ENCODE measurements around the gene ATL2.
A peak's percentile ranks its signal among the peaks of the same experiment; 100 is the strongest.
"Not testable (repeated sequence)": the region's sequence is repeated elsewhere in the genome, so short reads cannot be mapped to it uniquely, and the experiment has no call there.

ATL2 gene

GRCh38 chr2:38259311-38259710 lies 117.8 kb downstream of the ATL2 start:
- H3K4me3 ChIP-seq (ENCODE audit: low read depth, low read length): no peak overlapping the region
- TF ChIP-seq MAX (IDR thresholded peaks at IDR 0.05; ENCODE audit: low read depth, low read length) (no peak), POLR2A (IDR thresholded peaks at IDR 0.05; ENCODE audit: extremely low read depth, insufficient read length) (no peak), CTCF (IDR thresholded peaks at IDR 0.05; ENCODE audit: low read depth, low read length) (no peak), MYC (IDR thresholded peaks at IDR 0.05; ENCODE audit: low read depth, low read length) (no peak)
- DNase-seq (ENCODE audit: low read depth): no peak

- not testable (repeated sequence) for H3K4me3 ChIP-seq (ENCODE audit: low read depth, low read length); DNase-seq (ENCODE audit: low read depth)
Observed at GRCh38 chr2:38257680-38258079, 119.4 kb downstream of the ATL2 start.

GRCh38 chr2:38256610-38257009 lies 120.5 kb downstream of the ATL2 start:
- TF ChIP-seq MAX (IDR thresholded peaks at IDR 0.05; ENCODE audit: low read depth, low read length): no peak
- no peak for TF ChIP-seq CTCF (IDR thresholded peaks at IDR 0.05; ENCODE audit: low read depth, low read length)
- no peak for TF ChIP-seq MYC (IDR thresholded peaks at IDR 0.05; ENCODE audit: low read depth, low read length)
- no peak for TF ChIP-seq POLR2A (IDR thresholded peaks at IDR 0.05; ENCODE audit: extremely low read depth, insufficient read length)
- no peak for DNase-seq (ENCODE audit: low read depth)
- no peak overlapping the region for H3K4me3 ChIP-seq (ENCODE audit: low read depth, low read length)

- no peak for DNase-seq (ENCODE audit: low read depth)
- no peak overlapping the region for H3K4me3 ChIP-seq (ENCODE audit: low read depth, low read length)
- TF ChIP-seq MYC (IDR thresholded peaks at IDR 0.05; ENCODE audit: low read depth, low read length) (no peak), CTCF (IDR thresholded peaks at IDR 0.05; ENCODE audit: low read depth, low read length) (no peak), POLR2A (IDR thresholded peaks at IDR 0.05; ENCODE audit: extremely low read depth, insufficient read length) (no peak), MAX (IDR thresholded peaks at IDR 0.05; ENCODE audit: low read depth, low read length) (no peak)
Observed at GRCh38 chr2:38255211-38255610, 121.9 kb downstream of the ATL2 start.

GRCh38 chr2:38254796-38255195 lies 122.3 kb downstream of the ATL2 start:
- DNase-seq (ENCODE audit: low read depth): no peak
- TF ChIP-seq MYC (IDR thresholded peaks at IDR 0.05; ENCODE audit: low read depth, low read length) (no peak), CTCF (IDR thresholded peaks at IDR 0.05; ENCODE audit: low read depth, low read length) (no peak), MAX (IDR thresholded peaks at IDR 0.05; ENCODE audit: low read depth, low read length) (no peak), POLR2A (IDR thresholded peaks at IDR 0.05; ENCODE audit: extremely low read depth, insufficient read length) (no peak)
- no peak overlapping the region for H3K4me3 ChIP-seq (ENCODE audit: low read depth, low read length)

- peak; percentile 14 for DNase-seq (ENCODE audit: low read depth)
Observed at GRCh38 chr2:38251940-38252339, 125.1 kb downstream of the ATL2 start.

More at GRCh38 chr2:38251940-38252339, 125.1 kb downstream of the ATL2 start:
- no peak overlapping the region for H3K4me3 ChIP-seq (ENCODE audit: low read depth, low read length)
- TF ChIP-seq MYC (IDR thresholded peaks at IDR 0.05; ENCODE audit: low read depth, low read length): no peak
- no peak for TF ChIP-seq MAX (IDR thresholded peaks at IDR 0.05; ENCODE audit: low read depth, low read length)
- TF ChIP-seq CTCF (IDR thresholded peaks at IDR 0.05; ENCODE audit: low read depth, low read length): no peak
- no peak for TF ChIP-seq POLR2A (IDR thresholded peaks at IDR 0.05; ENCODE audit: extremely low read depth, insufficient read length)

Data from NB4 (cell line).